ENCODE data around the gene PPP1R3E. TPM values are rescaled to one million over a fixed set of nuclear protein-coding genes. Genes with fewer than 3 reads are reported as not detected.

The PPP1R3E gene
- total and polyA plus RNA-seq, 12 donors, result 2.3 to 20.6 (median 6.6) TPM

DNA sequence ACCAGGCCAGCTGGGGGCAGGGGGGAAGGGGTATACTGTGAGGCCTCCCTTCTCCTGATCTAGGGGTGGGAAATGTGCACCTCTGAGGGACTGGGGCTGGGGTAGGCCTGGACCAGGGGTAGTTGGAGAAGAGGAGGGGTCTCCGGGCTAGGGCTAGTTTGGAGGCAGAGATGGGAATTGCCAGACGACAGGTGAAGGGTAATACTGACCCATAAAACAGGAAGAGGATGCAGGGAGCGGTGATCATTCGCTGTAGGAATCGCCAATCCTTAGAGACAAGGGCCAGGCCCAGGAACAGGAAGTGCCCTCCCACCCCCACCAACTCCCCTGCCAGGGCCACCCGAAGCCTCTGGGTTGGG lies 45.6 kb upstream of the PPP1R3E start:
- no peak overlapping the region for H3K4me3 ChIP-seq
- ATAC-seq, result no peak
- 85% methylated on average over 6 of the region's 6 CpGs for WGBS, 2 donors
- no peaks in the 10 kb centered on the region for H3K9me3 ChIP-seq
- no peaks in the 10 kb centered on the region for H3K36me3 ChIP-seq
- TF ChIP-seq, protein P1, sequence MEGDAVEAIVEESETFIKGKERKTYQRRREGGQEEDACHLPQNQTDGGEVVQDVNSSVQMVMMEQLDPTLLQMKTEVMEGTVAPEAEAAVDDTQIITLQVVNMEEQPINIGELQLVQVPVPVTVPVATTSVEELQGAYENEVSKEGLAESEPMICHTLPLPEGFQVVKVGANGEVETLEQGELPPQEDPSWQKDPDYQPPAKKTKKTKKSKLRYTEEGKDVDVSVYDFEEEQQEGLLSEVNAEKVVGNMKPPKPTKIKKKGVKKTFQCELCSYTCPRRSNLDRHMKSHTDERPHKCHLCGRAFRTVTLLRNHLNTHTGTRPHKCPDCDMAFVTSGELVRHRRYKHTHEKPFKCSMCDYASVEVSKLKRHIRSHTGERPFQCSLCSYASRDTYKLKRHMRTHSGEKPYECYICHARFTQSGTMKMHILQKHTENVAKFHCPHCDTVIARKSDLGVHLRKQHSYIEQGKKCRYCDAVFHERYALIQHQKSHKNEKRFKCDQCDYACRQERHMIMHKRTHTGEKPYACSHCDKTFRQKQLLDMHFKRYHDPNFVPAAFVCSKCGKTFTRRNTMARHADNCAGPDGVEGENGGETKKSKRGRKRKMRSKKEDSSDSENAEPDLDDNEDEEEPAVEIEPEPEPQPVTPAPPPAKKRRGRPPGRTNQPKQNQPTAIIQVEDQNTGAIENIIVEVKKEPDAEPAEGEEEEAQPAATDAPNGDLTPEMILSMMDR (IDR thresholded peaks at IDR 0.05), result no peak
- H3K4me1 ChIP-seq, result peaks cover 0 to 18% (median 9%) of the 10 kb centered on the region in 9 donors
- intact Hi-C loops (cut with DNase I), result no loop called here
- no peak overlapping the region for H3K27ac ChIP-seq
- DNase-seq, result no peak
- H3K27me3 ChIP-seq, result peaks cover 0 to 30% (median 0%) of the 10 kb centered on the region in 7 donors

DNA sequence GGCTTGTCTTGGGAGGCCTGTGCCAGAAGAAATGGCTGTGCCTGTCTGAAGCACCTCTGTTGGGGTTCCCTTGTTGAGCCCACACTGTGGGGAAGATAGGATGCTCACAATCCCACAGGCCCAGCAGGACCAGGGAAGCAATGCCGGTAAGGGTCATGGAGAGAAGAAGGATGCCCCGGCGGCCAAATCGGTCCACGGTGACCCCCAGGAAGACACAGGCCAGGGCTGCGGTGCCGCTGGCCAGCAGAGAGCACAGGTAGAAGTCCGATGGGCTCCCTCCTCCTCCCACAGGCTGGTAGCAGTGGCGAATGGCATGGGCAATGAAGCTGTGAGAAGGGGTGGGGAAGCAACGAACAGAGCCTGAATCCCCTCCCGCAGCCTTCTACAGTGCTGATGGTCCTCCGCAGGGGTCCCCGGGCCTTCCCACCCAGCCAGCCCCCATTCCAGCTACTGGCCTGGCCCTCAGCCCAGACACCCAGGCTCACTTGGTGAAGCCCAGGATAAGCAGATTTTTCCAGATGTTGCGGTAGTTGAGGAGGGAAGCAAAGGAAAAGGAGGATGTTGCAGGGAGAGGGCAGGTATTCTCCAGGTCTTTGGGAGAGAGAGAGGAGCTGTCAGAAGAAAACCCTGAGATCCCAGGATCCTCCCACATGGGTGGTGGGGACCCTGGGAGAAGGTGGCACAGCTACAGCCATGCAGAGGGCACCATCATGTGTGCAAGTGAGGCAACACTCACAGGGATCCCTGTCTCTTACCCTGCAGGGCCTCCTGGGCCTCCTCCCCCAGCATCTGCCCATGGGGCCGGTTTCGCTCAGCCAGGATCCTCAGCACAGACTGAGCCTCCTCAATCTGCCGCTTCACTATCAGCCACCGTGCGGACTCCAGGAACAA lies 45.0 kb upstream of the PPP1R3E start:
- Histone ChIP-seq H3K36me3 (no peaks in the 10 kb centered on the region), H3K27ac (no peak overlapping the region), H3K27me3 (peaks cover 0 to 23% (median 0%) of the 10 kb centered on the region in 7 donors), H3K4me3 (no peak overlapping the region), H3K9me3 (no peaks in the 10 kb centered on the region), H3K4me1 (peaks cover 0 to 12% (median 9%) of the 10 kb centered on the region in 9 donors)
- 94 to 95% methylated on average over 19 of the region's 19 CpGs for WGBS, 2 donors
- peak in 1 of 8 donors; percentile 1 for ATAC-seq
- DNase-seq, result no peak
- intact Hi-C loops (cut with DNase I), result no loop called here
- TF ChIP-seq, protein P1 (IDR thresholded peaks at IDR 0.05), result no peak

DNA sequence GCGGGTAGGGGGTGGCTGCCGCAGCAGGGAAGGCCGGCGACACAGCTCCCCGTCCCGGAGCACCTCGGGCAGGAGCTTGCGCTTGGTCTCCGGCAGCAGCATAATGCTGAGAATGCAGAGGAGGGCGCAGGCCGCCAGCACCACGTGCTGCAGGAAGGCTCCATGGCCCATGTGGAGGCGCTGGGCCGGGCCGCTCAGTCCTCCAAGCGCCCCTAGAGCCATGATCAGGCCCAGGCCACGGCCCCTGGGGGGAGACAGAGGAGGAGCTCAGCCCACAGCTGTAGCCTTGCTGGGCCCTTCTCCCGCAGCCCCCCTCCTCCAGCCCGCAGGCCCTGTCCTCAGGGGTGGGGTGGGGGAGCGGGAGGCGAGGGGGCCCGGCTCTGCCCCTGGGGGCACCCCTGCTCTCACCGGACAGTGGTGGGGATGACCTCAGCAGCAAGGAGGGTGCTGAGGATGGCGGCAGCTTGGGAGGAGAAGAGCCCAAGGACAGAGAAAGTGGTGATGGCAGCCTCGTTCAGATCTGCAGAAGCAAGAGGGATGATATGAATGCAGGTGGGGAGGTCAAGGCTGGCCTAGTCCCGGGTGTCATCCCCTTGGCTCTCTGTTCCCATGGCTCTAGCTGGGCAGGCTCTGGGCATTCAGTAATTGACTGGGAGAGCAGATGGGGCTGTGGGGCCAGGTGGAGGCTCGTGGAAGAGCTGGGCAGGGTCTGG lies 44.2 kb upstream of the PPP1R3E start:
- ATAC-seq (peak in 7 of 8 donors; percentile 10 to 36 (median 31)), DNase-seq (no peak)
- Histone ChIP-seq H3K4me3 (no peak overlapping the region), H3K4me1 (peaks cover 0 to 4% (median 3%) of the 10 kb centered on the region in 9 donors), H3K36me3 (no peaks in the 10 kb centered on the region), H3K9me3 (no peaks in the 10 kb centered on the region), H3K27me3 (peaks cover 0 to 15% (median 0%) of the 10 kb centered on the region in 7 donors), H3K27ac (no peak overlapping the region)
- TF ChIP-seq, protein P1 (IDR thresholded peaks at IDR 0.05), result no peak
- intact Hi-C loops (cut with DNase I), result no loop called here
- 75 to 82% methylated on average over 26 to 27 of the region's 27 CpGs for WGBS, 2 donors

DNA sequence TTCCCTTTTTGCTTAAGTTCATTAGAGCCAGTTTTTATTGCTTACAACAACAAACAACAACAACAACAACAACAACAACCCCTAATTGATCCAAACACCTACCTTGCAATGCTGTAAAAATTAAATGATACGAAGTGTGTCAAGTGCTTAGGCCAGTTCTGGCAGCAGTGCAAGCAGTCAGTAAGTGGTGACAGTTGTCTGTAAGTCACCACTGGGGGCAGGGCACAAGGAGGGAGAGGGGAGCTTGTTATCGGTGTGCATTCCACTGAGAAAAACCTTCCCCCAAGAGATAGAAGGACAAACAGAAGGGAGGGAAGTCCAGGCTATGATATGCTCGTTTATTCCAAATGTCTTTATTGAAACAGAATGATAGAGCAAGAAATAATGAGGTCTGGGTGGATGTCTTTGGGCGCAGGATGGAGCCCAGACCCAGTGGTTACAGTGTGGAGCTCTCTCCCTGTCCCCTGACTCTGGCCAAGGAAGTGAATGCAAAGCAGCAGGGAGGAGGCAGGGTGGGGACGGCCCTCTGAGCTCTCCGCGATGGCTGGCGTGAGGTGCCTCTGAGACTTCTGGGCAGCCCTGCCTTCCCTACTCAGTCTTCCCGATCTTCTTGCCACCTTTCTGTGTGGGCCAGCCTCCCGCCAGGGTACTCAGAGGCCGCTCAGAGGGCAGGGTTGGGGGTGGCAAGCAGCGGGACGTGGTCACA lies 43.5 kb upstream of the PPP1R3E start:
- no peaks in the 10 kb centered on the region for H3K36me3 ChIP-seq
- H3K9me3 ChIP-seq, result no peaks in the 10 kb centered on the region
- WGBS, 2 donors, result 54 to 55% methylated on average over 13 of the region's 13 CpGs
- no peak overlapping the region for H3K4me3 ChIP-seq
- no peak overlapping the region for H3K27ac ChIP-seq
- peaks cover 0 to 8% (median 0%) of the 10 kb centered on the region in 7 donors for H3K27me3 ChIP-seq
- no peaks in the 10 kb centered on the region for H3K4me1 ChIP-seq
- DNase-seq (no peak), ATAC-seq (peak in 6 of 8 donors; percentile 22 to 47 (median 41))
- intact Hi-C loops (cut with DNase I), result no loop called here
- TF ChIP-seq, protein P1 (IDR thresholded peaks at IDR 0.05), result no peak

Data from heart right ventricle (tissue), 16 donors.